ENCODE data around the gene HOMER2.
"Not testable (repeated sequence)": the region's sequence is repeated elsewhere in the genome, so short reads cannot be mapped to it uniquely, and the experiment has no call there.

The HOMER2 gene

GRCh38 chr15:82894971-82895520 is 57.5 kb downstream of the HOMER2 start:
- DNase-seq (ENCODE audit: low read depth), result no peak

GRCh38 chr15:82893473-82893872 is 59.0 kb downstream of the HOMER2 start:
- not testable (repeated sequence) for DNase-seq (ENCODE audit: low read depth)

GRCh38 chr15:82892573-82892972 is 59.9 kb downstream of the HOMER2 start:
- no peak for DNase-seq (ENCODE audit: low read depth)

GRCh38 chr15:82890995-82891390 is 61.5 kb downstream of the HOMER2 start:
- no peak for DNase-seq (ENCODE audit: low read depth)

- DNase-seq (ENCODE audit: low read depth), result no peak
Measured at GRCh38 chr15:82890338-82890994, 62.1 kb downstream of the HOMER2 start.

- DNase-seq (ENCODE audit: low read depth), result no peak
Measured at GRCh38 chr15:82882273-82882928, 70.1 kb downstream of the HOMER2 start.

GRCh38 chr15:82881747-82882146 is 70.8 kb downstream of the HOMER2 start:
- DNase-seq (ENCODE audit: low read depth), result no peak

- DNase-seq (ENCODE audit: low read depth), result no peak
Measured at GRCh38 chr15:82880704-82881103, 71.8 kb downstream of the HOMER2 start.

GRCh38 chr15:82878325-82878724 is 74.2 kb downstream of the HOMER2 start:
- no peak for DNase-seq (ENCODE audit: low read depth)

GRCh38 chr15:82877825-82878224 is 74.7 kb downstream of the HOMER2 start:
- DNase-seq (ENCODE audit: low read depth), result no peak

- no peak for DNase-seq (ENCODE audit: low read depth)
Measured at GRCh38 chr15:82875411-82876003, 77.0 kb downstream of the HOMER2 start.

- DNase-seq (ENCODE audit: low read depth), result no peak
Measured at GRCh38 chr15:82874961-82875360, 77.6 kb downstream of the HOMER2 start.

- DNase-seq (ENCODE audit: low read depth), result no peak
Measured at GRCh38 chr15:82874267-82874666, 78.3 kb downstream of the HOMER2 start.

- DNase-seq (ENCODE audit: low read depth), result no peak
Measured at GRCh38 chr15:82873000-82873680, 79.4 kb downstream of the HOMER2 start.

GRCh38 chr15:82871832-82872484 is 80.6 kb downstream of the HOMER2 start:
- DNase-seq (ENCODE audit: low read depth), result no peak

GRCh38 chr15:82871358-82871757 is 81.2 kb downstream of the HOMER2 start:
- no peak for DNase-seq (ENCODE audit: low read depth)

GRCh38 chr15:82870727-82871320 is 81.7 kb downstream of the HOMER2 start:
- no peak for DNase-seq (ENCODE audit: low read depth)

GRCh38 chr15:82865981-82866380 is 86.5 kb downstream of the HOMER2 start:
- DNase-seq (ENCODE audit: low read depth), result not testable (repeated sequence)

- not testable (repeated sequence) for DNase-seq (ENCODE audit: low read depth)
Measured at GRCh38 chr15:82865581-82865980, 86.9 kb downstream of the HOMER2 start.

- DNase-seq (ENCODE audit: low read depth), result no peak
Measured at GRCh38 chr15:82864967-82865366, 87.6 kb downstream of the HOMER2 start.

GRCh38 chr15:82862886-82863285 is 89.6 kb downstream of the HOMER2 start:
- DNase-seq (ENCODE audit: low read depth), result no peak

- DNase-seq (ENCODE audit: low read depth), result no peak
Measured at GRCh38 chr15:82858932-82859331, 93.6 kb downstream of the HOMER2 start.

All from activated T-cell treated with anti-CD3 and anti-CD28 coated beads for 1 hour (primary cell).